Activated CD4-positive, alpha-beta T cell treated with anti-CD3 and anti-CD28 coated beads, Interleukin-2, amount 50 U/mL, for 16 hours (primary cell): ENCODE measurements around the gene PARPBP.
A peak's percentile ranks its signal among the peaks of the same experiment; 100 is the strongest.
"Not testable (repeated sequence)": the region's sequence is repeated elsewhere in the genome, so short reads cannot be mapped to it uniquely, and the experiment has no call there.

Source experiments
- DNase-seq: peaks from one replicate; pipeline ENCODE4 v3.0.0-alpha.2; 2020

Gene PARPBP

GRCh38 chr12:102155206-102155605 lies 35.2 kb downstream of the PARPBP start:
- DNase-seq = not testable (repeated sequence)

GRCh38 chr12:102163383-102163782 lies 43.4 kb downstream of the PARPBP start:
- DNase-seq = no peak

- DNase-seq = peak; percentile 61
Measured at GRCh38 chr12:102167821-102168604, 48.0 kb downstream of the PARPBP start.

GRCh38 chr12:102169922-102170621 lies 50.1 kb downstream of the PARPBP start:
- peak; percentile 41 for DNase-seq

- no peak for DNase-seq
Measured at GRCh38 chr12:102171951-102172350, 52.0 kb downstream of the PARPBP start.

- DNase-seq = no peak
Measured at GRCh38 chr12:102172436-102172835, 52.5 kb downstream of the PARPBP start.

GRCh38 chr12:102174117-102174516 lies 54.1 kb downstream of the PARPBP start:
- DNase-seq = no peak

GRCh38 chr12:102174761-102175160 lies 54.8 kb downstream of the PARPBP start:
- no peak for DNase-seq

GRCh38 chr12:102182635-102183034 lies 62.7 kb downstream of the PARPBP start:
- DNase-seq = peak; percentile 21

GRCh38 chr12:102195826-102196225 lies 75.8 kb downstream of the PARPBP start:
- no peak for DNase-seq

GRCh38 chr12:102197789-102198188 lies 77.8 kb downstream of the PARPBP start, which contains the start of gene PMCH:
TSS of gene PMCH (minus strand) at chr12:102197833. CDS start at chr12:102197770, 63 bp downstream.
- peak; percentile 77 for DNase-seq

GRCh38 chr12:102201436-102202061 lies 81.6 kb downstream of the PARPBP start:
- DNase-seq = no peak

- no peak for DNase-seq
Measured at GRCh38 chr12:102202556-102202955, 82.6 kb downstream of the PARPBP start.

GRCh38 chr12:102204025-102204424 lies 84.0 kb downstream of the PARPBP start:
- no peak for DNase-seq

GRCh38 chr12:102215992-102216691 lies 96.2 kb downstream of the PARPBP start:
- DNase-seq = no peak

- DNase-seq = no peak
Measured at GRCh38 chr12:102220736-102221135, 100.8 kb downstream of the PARPBP start.

GRCh38 chr12:102227954-102228353 lies 108.0 kb downstream of the PARPBP start:
- DNase-seq = no peak

- DNase-seq = no peak
Measured at GRCh38 chr12:102232036-102232435, 112.1 kb downstream of the PARPBP start.

- DNase-seq = no peak
Measured at GRCh38 chr12:102232446-102232845, 112.5 kb downstream of the PARPBP start.

- no peak for DNase-seq
Measured at GRCh38 chr12:102234599-102234998, 114.6 kb downstream of the PARPBP start.

- DNase-seq = not testable (repeated sequence)
Measured at GRCh38 chr12:102240859-102241258, 120.9 kb downstream of the PARPBP start.
